ENCODE results near the gene ARHGEF40. TPM values are rescaled to one million over a fixed set of nuclear protein-coding genes. Genes with fewer than 3 reads are reported as not detected.

The ARHGEF40 gene
- total and polyA plus RNA-seq, 2 donors (not counting 1 experiment from before 2014, with no cell fraction given): 1.0 to 1.7 TPM

DNA sequence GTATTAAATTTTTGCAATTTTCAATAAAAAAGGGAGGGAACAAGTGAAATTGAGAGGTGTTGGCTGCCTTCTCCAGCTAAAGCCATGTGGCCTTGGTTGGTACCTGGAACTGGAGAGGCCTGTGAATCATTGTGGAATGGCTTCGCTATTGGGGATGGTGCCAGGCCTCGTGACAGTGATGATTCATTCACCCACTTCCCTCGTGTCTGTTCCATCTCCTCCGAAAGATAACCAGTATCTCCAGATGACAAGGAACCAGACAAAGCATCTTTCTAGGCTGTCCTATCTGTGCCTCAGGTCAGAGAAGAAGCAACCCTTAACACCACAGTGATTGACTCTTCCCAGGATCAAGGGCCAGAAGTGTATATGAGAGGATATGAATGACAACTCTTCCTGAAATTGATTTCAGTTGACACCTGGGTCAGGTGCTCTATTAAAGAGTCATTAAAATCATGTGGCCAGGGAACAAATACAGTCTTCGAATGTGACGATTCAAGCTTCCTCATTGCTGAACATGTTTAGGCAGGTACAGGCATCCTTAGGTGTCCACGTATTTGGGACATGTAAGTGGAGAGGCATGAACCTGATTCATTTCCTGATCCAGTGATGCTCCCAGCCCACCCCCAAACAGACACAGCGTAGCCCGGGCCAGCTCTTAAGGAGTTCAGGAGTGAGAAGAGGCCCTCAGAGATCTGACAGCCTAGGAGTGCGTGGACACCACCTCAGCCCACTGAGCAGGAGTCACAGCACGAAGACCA is 28.2 kb upstream of the ARHGEF40 start, which contains the start of gene RNASE7:
RNASE7 (plus strand) TSS at position 687 of the 758 bp plus-strand sequence. CDS start 631 bp downstream, outside the sequence.
- H3K9me3 Mint-ChIP-seq (ENCODE audit: insufficient read depth): no peaks in the 10 kb centered on the region
- peaks cover 54% of the 10 kb centered on the region for H3K27me3 Mint-ChIP-seq
- intact Hi-C loops (cut with micrococcal nuclease): no loop called here
- H3K4me3 Mint-ChIP-seq: no peak within 1 kb of the TSS
- CTCF ChIA-PET: interaction anchor here (1.5 to 7.2 kb wide), 5 partner anchors 9 to 81 kb away, joined by 5 to 305 read pairs (median 9); partner anchors contain the start of gene NDRG2
- no peak within 1 kb of the TSS for H3K9ac ChIP-seq (ENCODE audit: low read length)
- H3K27ac ChIP-seq (ENCODE audit: low read length in 2 of 2): no peak within 1 kb of the TSS
- no peaks in the 10 kb centered on the region for H3K79me2 ChIP-seq (ENCODE audit: control insufficient read depth, insufficient read depth, low read length)
- H2AFZ ChIP-seq (ENCODE audit: insufficient read depth, low read depth, low read length, poor library complexity, severe bottlenecking): no peak within 1 kb of the TSS
- H3K4me1 ChIP-seq (ENCODE audit: control insufficient read depth in 2 of 2, insufficient read depth in 2 of 2, low read length in 2 of 2): no peaks in the 10 kb centered on the region
- no peaks in the 10 kb centered on the region for H4K20me1 ChIP-seq (ENCODE audit: control insufficient read depth, insufficient read depth, low read length, poor library complexity, severe bottlenecking)
- TF ChIP-seq EZH2 (IDR thresholded peaks at IDR 0.05; ENCODE audit: borderline replicate concordance, insufficient read depth, low read depth, low read length, poor library complexity, severe bottlenecking): no peak
- no peak within 1 kb of the TSS for H3K27ac Mint-ChIP-seq
- ATAC-seq (ENCODE audit: low read depth) (no peak), DNase-seq (no peak)
- H3K36me3 ChIP-seq (replicated peaks in 1 of 2; ENCODE audit: control extremely low read depth in 1 of 2, control insufficient read depth in 1 of 2, extremely low read depth in 1 of 2, insufficient read depth in 2 of 2, low read length in 1 of 2): no peaks in the 10 kb centered on the region
- no peaks in the 10 kb centered on the region for H3K27me3 ChIP-seq (replicated peaks in 1 of 4; ENCODE audit: control extremely low read depth in 1 of 4, control insufficient read depth in 3 of 4, insufficient read depth in 4 of 4, low read length in 3 of 4)
- no peaks in the 10 kb centered on the region for H3K9me3 ChIP-seq (ENCODE audit: control extremely low read depth in 1 of 3, control insufficient read depth in 2 of 3, insufficient read depth in 1 of 3, low read length in 2 of 3)
- WGBS (ENCODE audit: insufficient coverage): 79% methylated on average over 9 of the region's 11 CpGs
- POLR2A ChIA-PET: no interaction called here
- H3K4me1 Mint-ChIP-seq: no peaks in the 10 kb centered on the region
- no peak within 1 kb of the TSS for H3K4me2 ChIP-seq (replicated peaks; ENCODE audit: low read depth, low read length, poor library complexity, severe bottlenecking)
- no peak within 1 kb of the TSS for H3K4me3 ChIP-seq (ENCODE audit: control extremely low read depth in 1 of 5, extremely low read depth in 1 of 5, insufficient read depth in 1 of 5, low read depth in 2 of 5, low read length in 4 of 5)

DNA sequence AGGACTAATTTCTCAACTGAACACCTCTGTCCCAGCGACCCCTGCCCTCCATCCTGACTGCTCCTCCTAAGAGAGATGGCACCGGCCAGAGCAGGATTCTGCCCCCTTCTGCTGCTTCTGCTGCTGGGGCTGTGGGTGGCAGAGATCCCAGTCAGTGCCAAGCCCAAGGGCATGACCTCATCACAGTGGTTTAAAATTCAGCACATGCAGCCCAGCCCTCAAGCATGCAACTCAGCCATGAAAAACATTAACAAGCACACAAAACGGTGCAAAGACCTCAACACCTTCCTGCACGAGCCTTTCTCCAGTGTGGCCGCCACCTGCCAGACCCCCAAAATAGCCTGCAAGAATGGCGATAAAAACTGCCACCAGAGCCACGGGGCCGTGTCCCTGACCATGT is 27.2 kb upstream of the ARHGEF40 start:
- POLR2A ChIA-PET: no interaction called here
- no peaks in the 10 kb centered on the region for H3K9me3 ChIP-seq (ENCODE audit: control extremely low read depth in 1 of 3, control insufficient read depth in 2 of 3, insufficient read depth in 1 of 3, low read length in 2 of 3)
- CTCF ChIA-PET: interaction anchor here (1.0 to 7.2 kb wide), 4 partner anchors 11 to 62 kb away, joined by 3 to 305 read pairs (median 4); no protein-coding TSS in a partner anchor
- intact Hi-C loops (cut with micrococcal nuclease): no loop called here
- DNase-seq (no peak), ATAC-seq (ENCODE audit: low read depth) (no peak)
- no peaks in the 10 kb centered on the region for H3K4me1 ChIP-seq (ENCODE audit: control insufficient read depth in 2 of 2, insufficient read depth in 2 of 2, low read length in 2 of 2)
- WGBS (ENCODE audit: insufficient coverage): 45% methylated on average over 8 of the region's 8 CpGs
- Mint-ChIP-seq H3K27ac (no peak overlapping the region), H3K27me3 (peaks cover 52% of the 10 kb centered on the region), H3K4me1 (no peaks in the 10 kb centered on the region), H3K9me3 (ENCODE audit: insufficient read depth) (no peaks in the 10 kb centered on the region), H3K4me3 (no peak overlapping the region)
- no peak overlapping the region for H3K4me2 ChIP-seq (replicated peaks; ENCODE audit: low read depth, low read length, poor library complexity, severe bottlenecking)
- peaks cover 0 to 4% (median 0%) of the 10 kb centered on the region in 4 experiments for H3K27me3 ChIP-seq (replicated peaks in 1 of 4; ENCODE audit: control extremely low read depth in 1 of 4, control insufficient read depth in 3 of 4, insufficient read depth in 4 of 4, low read length in 3 of 4)
- no peaks in the 10 kb centered on the region for H4K20me1 ChIP-seq (ENCODE audit: control insufficient read depth, insufficient read depth, low read length, poor library complexity, severe bottlenecking)
- H3K4me3 ChIP-seq (ENCODE audit: control extremely low read depth in 1 of 5, extremely low read depth in 1 of 5, insufficient read depth in 1 of 5, low read depth in 2 of 5, low read length in 4 of 5): no peak overlapping the region
- no peaks in the 10 kb centered on the region for H3K36me3 ChIP-seq (replicated peaks in 1 of 2; ENCODE audit: control extremely low read depth in 1 of 2, control insufficient read depth in 1 of 2, extremely low read depth in 1 of 2, insufficient read depth in 2 of 2, low read length in 1 of 2)
- no peaks in the 10 kb centered on the region for H3K79me2 ChIP-seq (ENCODE audit: control insufficient read depth, insufficient read depth, low read length)
- H2AFZ ChIP-seq (ENCODE audit: insufficient read depth, low read depth, low read length, poor library complexity, severe bottlenecking): no peak overlapping the region
- no peak for TF ChIP-seq CTCF (IDR thresholded peaks at IDR 0.05)
- no peak for TF ChIP-seq EZH2 (IDR thresholded peaks at IDR 0.05; ENCODE audit: borderline replicate concordance, insufficient read depth, low read depth, low read length, poor library complexity, severe bottlenecking)
- no peak overlapping the region for H3K9ac ChIP-seq (ENCODE audit: low read length)
- no peak overlapping the region for H3K27ac ChIP-seq (ENCODE audit: low read length in 2 of 2)

Data from B cell (primary cell).